Vagina (tissue), 2 donors: Measurements from ENCODE around the gene ST7.

Experiments
- CTCF ChIP-seq, 3 experiments: fragments of 450-650 bp in 2 of 3; fragments of 200-600 bp in 1 of 3; sonication (generic) in 1 of 3; IDR thresholded peaks; one replicate each; pipeline ENCODE4 v1.5.1; 2017 to 2019; ENCODE audit warnings: antibody characterized with exemption in 3 of 3, mild to moderate bottlenecking in 2 of 3, moderate library complexity in 2 of 3
- POLR2A ChIP-seq, 2 donors: fragments of 450-650 bp; IDR thresholded peaks; one replicate each; pipeline ENCODE4 v1.6.1; 2017; ENCODE audit warnings: antibody characterized with exemption in 2 of 2, mild to moderate bottlenecking in 2 of 2, moderate library complexity in 2 of 2
- POLR2AphosphoS5 ChIP-seq, 2 donors: sonication (generic); formaldehyde crosslinking; IDR thresholded peaks; one replicate each; pipeline ENCODE4 v1.9.0; 2017; ENCODE audit warnings: antibody characterized with exemption in 2 of 2, mild to moderate bottlenecking in 2 of 2, low read depth in 1 of 2; ENCODE audit not compliant: insufficient read depth in 1 of 2

GRCh38 chr7:117251687-117252086, 298.4 kb downstream of the ST7 start:
- TF ChIP-seq POLR2AphosphoS5 (IDR thresholded peaks at IDR 0.05; ENCODE audit: insufficient read depth in 1 of 2, low read depth in 1 of 2) (no peak), CTCF (IDR thresholded peaks at IDR 0.05) (no peak), POLR2A (IDR thresholded peaks at IDR 0.05) (no peak)
